SU-DHL-6 (cell line): ENCODE results near the gene MAL.
A peak's percentile ranks its signal among the peaks of the same experiment; 100 is the strongest.

Experiments
- H2AFZ ChIP-seq: fragments of 200-600 bp; sonication (generic); 2 replicates; pipeline ENCODE4 v1.6.1; 2014; ENCODE audit warnings: low read depth, mild to moderate bottlenecking, moderate library complexity, mixed read lengths, antibody characterized with exemption, low read length; ENCODE audit not compliant: severe bottlenecking
- H3F3A ChIP-seq: fragments of 200-600 bp; shearing (Covaris generic); 2 replicates; pipeline ENCODE4 v1.6.0; 2016; ENCODE audit warnings: antibody characterized with exemption, mild to moderate bottlenecking; ENCODE audit not compliant: insufficient read depth
- H3K27ac ChIP-seq: fragments of 200-600 bp; sonication (generic); 2 replicates; pipeline ENCODE4 v1.5.1; 2016; ENCODE audit warnings: low read depth, mild to moderate bottlenecking, low read length, moderate library complexity, mixed read lengths
- H3K27me3 ChIP-seq: fragments of 200-600 bp; sonication (generic), shearing (Covaris generic); 2 replicates; pipeline ENCODE4 v1.6.0; 2014; ENCODE audit warnings: mild to moderate bottlenecking, low read length
- H3K36me3 ChIP-seq: fragments of 200-600 bp; sonication (generic); 2 replicates; pipeline ENCODE4 v1.6.1; 2014; ENCODE audit warnings: mild to moderate bottlenecking, low read length, mixed read lengths
- H3K4me2 ChIP-seq: fragments of 300-600, 200-600 bp; shearing (Covaris generic), sonication (generic); 2 replicates; pipeline ENCODE4 v1.6.0; 2014; ENCODE audit warnings: low read length, low read depth, mild to moderate bottlenecking; ENCODE audit not compliant: poor library complexity, severe bottlenecking
- H3K4me3 ChIP-seq: fragments of 200-600 bp; sonication (generic); 2 replicates; pipeline ENCODE4 v1.5.1; 2014; ENCODE audit warnings: antibody characterized with exemption, low read length, mild to moderate bottlenecking, mixed read lengths; ENCODE audit not compliant: insufficient read depth, poor library complexity, severe bottlenecking
- H3K79me2 ChIP-seq: fragments of 200-600 bp; sonication (generic); 2 replicates; pipeline ENCODE4 v1.6.1; 2014; ENCODE audit warnings: mild to moderate bottlenecking, low read length, moderate library complexity; ENCODE audit not compliant: insufficient read depth
- H3K9ac ChIP-seq: fragments of 200-600 bp; sonication (generic); 2 replicates; pipeline ENCODE4 v1.7.0; 2014; ENCODE audit warnings: mild to moderate bottlenecking, low read length
- H3K9me2 ChIP-seq: fragments of 200-600 bp; sonication (generic); replicated peaks from 2 replicates; pipeline ENCODE4 v1.6.1; 2014; ENCODE audit warnings: low read length; ENCODE audit not compliant: insufficient read depth
- H3K9me3 ChIP-seq: fragments of 200-600 bp; sonication (generic); 2 replicates; pipeline ENCODE4 v1.6.1; 2014; ENCODE audit warnings: low read length, mixed read lengths; ENCODE audit not compliant: insufficient read depth
- H4K20me1 ChIP-seq: fragments of 200-600 bp; sonication (generic); 2 replicates; pipeline ENCODE4 v1.6.1; 2014; ENCODE audit warnings: low read depth, mild to moderate bottlenecking, antibody characterized with exemption, low read length, moderate library complexity, mixed read lengths
- CTCF ChIP-seq: fragments of 200-600 bp; sonication (generic); IDR thresholded peaks from one replicate; pipeline ENCODE4 v1.5.1; 2017; ENCODE audit warnings: antibody characterized with exemption, mild to moderate bottlenecking, low read length, moderate library complexity; ENCODE audit not compliant: insufficient read depth, poor library complexity, severe bottlenecking
- EZH2phosphoT487 ChIP-seq: fragments of 200-600 bp; sonication (generic), shearing (Covaris generic); conservative IDR thresholded peaks from 2 replicates; pipeline ENCODE4 v1.6.1; 2018; ENCODE audit warnings: mild to moderate bottlenecking, antibody characterized with exemption, low read length, moderate library complexity, mixed read lengths

Gene MAL

GRCh38 chr2:95077530-95077825 is 52.0 kb downstream of the MAL start:
- H3K4me3 ChIP-seq: no peak overlapping the region
- H2AFZ ChIP-seq: peak overlapping the region; percentile 80
- no peaks in the 10 kb centered on the region for H3K27me3 ChIP-seq
- no peaks in the 10 kb centered on the region for H3K79me2 ChIP-seq
- H3K4me2 ChIP-seq: no peak overlapping the region
- no peak overlapping the region for H3K27ac ChIP-seq
- TF ChIP-seq EZH2phosphoT487 (no peak), CTCF (no peak)
- H3K9me3 ChIP-seq: no peaks in the 10 kb centered on the region
- H3F3A ChIP-seq: no peaks in the 10 kb centered on the region
- H3K9me2 ChIP-seq: no peaks in the 10 kb centered on the region
- H3K36me3 ChIP-seq: no peaks in the 10 kb centered on the region
- no peak overlapping the region for H3K9ac ChIP-seq
- H4K20me1 ChIP-seq: no peaks in the 10 kb centered on the region

- H3K27ac ChIP-seq: no peak overlapping the region
- no peak overlapping the region for H3K9ac ChIP-seq
- TF ChIP-seq CTCF: no peak
- H3K27me3 ChIP-seq: no peaks in the 10 kb centered on the region
- H2AFZ ChIP-seq: no peak overlapping the region
- H3F3A ChIP-seq: no peaks in the 10 kb centered on the region; the same call in 1 of the 2 replicates
- no peak overlapping the region for H3K4me2 ChIP-seq
- no peaks in the 10 kb centered on the region for H4K20me1 ChIP-seq
- H3K36me3 ChIP-seq: no peaks in the 10 kb centered on the region
- H3K79me2 ChIP-seq: no peaks in the 10 kb centered on the region
- no peaks in the 10 kb centered on the region for H3K9me2 ChIP-seq
- no peak overlapping the region for H3K4me3 ChIP-seq
- no peaks in the 10 kb centered on the region for H3K9me3 ChIP-seq
These were observed 52.5 kb downstream of the MAL start for GRCh38 chr2:95077861-95078603.

GRCh38 chr2:95079199-95079683 is 53.7 kb downstream of the MAL start:
- H3K4me2 ChIP-seq: no peak overlapping the region

More at GRCh38 chr2:95079199-95079683, 53.7 kb downstream of the MAL start:
- Histone ChIP-seq H3K27me3 (no peaks in the 10 kb centered on the region), H3F3A (no peaks in the 10 kb centered on the region; the same call in 1 of the 2 replicates), H3K79me2 (no peaks in the 10 kb centered on the region), H4K20me1 (no peaks in the 10 kb centered on the region), H3K36me3 (no peaks in the 10 kb centered on the region), H3K9me3 (no peaks in the 10 kb centered on the region), H3K9me2 (no peaks in the 10 kb centered on the region), H3K27ac (no peak overlapping the region), H3K9ac (no peak overlapping the region), H2AFZ (no peak overlapping the region), H3K4me3 (no peak overlapping the region)
- no peak for TF ChIP-seq EZH2phosphoT487
- TF ChIP-seq CTCF: no peak
